Stimulated activated CD4-positive, alpha-beta T cell treated with anti-CD3 and anti-CD28 coated beads, Interleukin-1b, Interleukin-23, amount 100 ng/mL, for 48 hours (primary cell): ENCODE measurements around the gene CELA2B.
"Not testable (repeated sequence)": the region's sequence is repeated elsewhere in the genome, so short reads cannot be mapped to it uniquely, and the experiment has no call there.

ENCODE experiments used
- DNase-seq: peaks from one replicate; pipeline ENCODE4 v3.0.0-alpha.2; 2020

Gene CELA2B

DNA sequence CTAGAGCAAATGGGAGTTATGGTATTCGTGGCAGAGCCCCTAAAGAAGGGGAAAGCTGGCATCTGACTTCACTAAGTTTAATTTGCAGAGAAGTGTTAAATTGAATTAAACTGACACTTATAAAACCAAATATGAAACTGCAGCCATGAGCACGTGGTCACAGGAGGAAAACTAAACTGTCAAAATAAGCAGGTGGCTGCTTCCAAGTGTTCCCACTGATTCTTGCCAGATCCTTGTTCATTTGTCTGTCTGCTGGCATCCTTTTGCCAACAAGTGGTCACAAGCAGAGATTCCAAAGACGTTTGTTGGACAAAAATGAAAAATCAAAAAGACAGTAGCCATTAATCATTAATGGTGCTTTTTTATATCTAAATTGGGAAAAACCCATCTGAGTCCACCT lies 6.5 kb upstream of the CELA2B start:
- no peak for DNase-seq

DNA sequence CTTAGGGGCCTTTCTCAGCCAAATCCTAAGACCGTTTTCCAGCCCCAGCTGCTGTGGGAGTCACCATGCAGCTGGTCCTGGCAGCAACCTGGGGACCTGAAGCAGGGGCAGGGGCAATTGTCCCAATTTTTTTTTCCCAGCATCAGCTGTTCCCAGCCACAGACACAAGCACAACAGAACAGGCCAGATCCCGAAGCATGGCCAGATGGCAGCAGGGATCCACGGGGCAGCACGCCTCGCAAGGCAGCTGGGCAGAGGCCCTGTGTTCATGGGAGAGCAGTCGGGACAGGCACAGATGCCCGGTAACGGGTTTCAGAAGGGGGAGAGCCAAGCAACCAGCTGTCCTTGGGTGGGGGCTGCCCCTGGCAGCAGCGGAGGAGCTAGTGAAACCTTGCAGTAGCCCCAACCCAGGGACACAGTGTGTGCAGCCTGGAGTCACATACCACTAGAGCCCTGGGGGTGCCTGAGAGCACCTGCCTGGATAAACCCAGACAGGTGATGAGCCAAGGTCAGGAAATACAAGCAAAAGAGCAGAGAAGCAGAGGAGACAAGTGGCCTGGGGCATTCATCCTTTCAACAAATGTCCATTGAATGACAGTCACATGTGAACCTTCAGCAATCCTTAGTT lies 6.0 kb upstream of the CELA2B start:
- not testable (repeated sequence) for DNase-seq

DNA sequence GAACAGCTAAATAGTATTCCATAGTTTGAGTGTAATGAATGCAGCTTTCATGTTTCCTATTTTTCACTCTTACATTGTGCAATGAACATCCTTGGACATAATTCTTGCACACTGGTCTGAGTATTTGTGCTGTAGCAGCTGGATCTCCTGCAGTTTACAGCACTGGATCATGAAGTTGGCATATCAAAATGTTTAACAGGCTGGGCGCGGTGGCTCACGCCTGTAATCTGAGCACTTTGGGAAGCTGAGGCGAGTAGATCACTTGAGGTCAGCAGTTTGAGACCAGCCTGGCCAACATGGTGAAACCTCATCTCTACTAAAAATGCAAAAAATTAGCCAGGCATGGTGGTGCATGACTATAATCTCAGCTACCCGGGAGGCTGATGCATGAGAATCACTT lies 4.8 kb upstream of the CELA2B start:
- not testable (repeated sequence) for DNase-seq

DNA sequence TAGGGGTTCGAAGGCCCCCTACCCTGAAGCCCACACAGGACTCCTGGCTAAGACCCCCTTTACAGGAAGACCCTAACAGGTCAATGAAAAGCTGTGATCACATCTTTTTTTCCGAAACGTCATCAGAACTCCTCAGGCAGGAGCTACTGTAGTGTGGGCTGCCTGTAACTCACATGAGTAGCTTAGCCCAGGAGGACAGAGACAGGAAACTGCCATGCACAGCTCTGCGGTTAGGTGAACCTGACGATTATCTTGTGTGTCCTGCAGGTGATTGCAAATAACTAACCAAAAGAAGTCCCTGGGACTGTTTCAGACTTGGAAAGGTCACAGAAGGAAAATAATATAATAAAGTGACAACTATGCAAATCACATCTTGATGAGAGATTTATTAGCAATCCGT lies 4.2 kb upstream of the CELA2B start:
- DNase-seq = not testable (repeated sequence)

DNA sequence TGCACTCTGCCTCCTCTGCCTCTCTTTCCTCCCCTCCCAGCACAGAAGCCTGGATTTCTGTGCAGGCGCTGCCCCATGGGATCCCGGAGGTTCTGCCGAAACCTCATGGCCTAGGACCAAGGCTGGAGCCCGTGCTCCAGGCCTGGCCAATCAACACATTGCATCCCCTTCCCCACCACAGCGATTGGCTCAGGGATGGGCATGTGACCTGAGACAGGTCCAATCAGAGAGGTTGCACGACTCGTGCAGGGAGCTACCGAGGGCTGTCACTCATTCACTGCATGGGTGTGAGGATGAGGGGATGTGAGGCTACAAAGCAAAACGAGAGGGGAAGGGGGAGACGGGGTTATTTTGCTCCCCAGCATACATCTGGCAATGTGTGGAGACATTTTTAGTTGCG lies 3.3 kb upstream of the CELA2B start:
- DNase-seq = no peak

DNA sequence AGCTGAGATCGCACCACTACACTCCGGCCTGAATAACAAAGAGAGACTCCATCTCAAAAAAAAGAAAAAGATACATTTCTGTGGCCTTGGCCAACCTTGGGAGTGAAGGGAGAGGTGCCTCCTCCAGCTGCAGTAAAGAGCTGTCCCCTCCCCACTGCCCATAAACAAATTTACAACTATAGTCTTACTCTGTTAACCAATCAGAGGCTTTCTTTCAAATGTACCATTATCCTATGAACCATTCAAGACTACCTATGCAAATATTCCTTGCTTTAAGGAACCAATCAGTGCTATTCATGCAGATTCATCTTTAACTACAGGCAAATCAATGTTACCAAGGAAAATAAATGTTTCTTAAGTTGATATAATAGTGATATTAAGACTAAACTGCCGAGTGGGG lies 1.0 kb downstream of the CELA2B start:
- no peak for DNase-seq

DNA sequence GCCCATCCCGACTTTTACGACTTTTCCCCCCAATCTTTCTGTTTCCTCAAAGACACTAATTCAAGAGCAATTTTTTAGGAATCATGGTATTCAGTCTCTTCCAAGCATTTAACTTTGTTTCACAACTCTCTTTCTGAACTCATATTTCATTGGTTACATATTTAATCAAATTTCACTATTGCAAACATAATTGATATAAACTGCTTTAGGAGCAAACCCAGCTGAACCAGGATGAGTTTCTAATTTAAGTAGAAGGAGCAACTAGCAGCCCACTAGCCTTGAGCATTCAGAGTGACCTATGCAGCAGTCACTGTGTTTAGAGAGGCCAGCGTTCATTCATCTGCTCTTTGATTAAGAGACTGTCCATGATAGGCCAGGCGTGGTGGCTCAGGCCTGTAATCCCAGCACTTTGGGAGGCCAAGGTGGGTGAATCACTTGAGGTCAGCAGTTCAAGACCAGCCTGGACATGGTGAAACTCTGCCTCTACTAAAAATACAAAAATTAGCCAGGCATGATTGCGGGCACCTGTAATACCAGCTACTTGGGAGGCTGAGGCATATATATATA lies 1.8 kb downstream of the CELA2B start:
- DNase-seq = no peak

DNA sequence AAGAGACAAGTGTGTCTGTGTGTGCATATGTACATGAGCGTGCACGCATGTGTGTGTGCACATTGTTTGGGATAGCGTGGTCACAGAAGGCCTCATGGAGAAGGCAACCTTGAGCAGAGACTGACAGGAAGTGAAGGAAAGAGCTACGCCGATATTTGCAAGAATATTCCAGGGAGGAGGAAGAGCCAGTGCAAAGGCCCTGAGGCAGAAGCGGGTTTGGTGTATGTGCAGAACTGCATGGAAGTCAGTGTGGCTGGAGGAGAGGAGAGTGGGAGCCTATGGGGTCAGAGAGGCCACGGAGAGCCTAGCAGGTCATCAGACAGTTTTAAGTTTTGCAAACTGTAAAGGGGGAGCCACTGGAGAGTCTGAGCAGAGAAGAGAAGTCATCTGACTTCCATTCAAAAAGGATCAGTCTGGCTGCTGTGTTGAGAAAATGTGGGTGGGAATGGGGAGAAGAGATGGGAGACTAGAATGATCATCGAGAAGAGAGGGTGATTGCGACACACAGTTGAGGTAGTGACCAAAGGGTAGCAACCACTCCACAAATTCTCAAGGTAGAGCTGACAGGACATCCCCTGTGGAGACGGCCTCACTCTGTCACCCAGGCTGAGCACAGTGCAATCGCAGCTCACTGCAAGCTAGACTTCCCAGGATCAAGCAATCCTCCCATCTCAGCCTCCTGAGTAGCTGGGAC lies 3.9 kb downstream of the CELA2B start:
- DNase-seq = no peak

DNA sequence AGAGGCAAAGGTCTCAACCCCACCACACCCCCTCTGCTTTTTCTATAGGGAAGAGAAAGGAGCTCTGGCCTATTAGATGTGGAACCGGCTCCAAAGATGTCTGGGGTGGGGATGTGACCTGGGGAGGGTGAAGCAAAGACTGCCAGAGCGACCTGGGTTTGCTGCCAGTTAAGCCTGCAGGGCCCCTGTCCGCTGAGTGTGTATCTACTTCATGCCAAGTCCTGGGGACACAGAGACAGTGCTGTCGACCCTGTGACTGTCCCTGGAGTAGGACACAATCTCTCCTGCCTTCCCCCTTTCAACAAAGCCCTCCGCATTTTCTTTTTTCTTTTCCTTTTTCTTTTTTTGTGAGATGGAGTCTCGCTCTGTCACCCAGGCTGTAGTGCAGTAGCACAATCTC lies 6.6 kb downstream of the CELA2B start:
- not testable (repeated sequence) for DNase-seq

DNA sequence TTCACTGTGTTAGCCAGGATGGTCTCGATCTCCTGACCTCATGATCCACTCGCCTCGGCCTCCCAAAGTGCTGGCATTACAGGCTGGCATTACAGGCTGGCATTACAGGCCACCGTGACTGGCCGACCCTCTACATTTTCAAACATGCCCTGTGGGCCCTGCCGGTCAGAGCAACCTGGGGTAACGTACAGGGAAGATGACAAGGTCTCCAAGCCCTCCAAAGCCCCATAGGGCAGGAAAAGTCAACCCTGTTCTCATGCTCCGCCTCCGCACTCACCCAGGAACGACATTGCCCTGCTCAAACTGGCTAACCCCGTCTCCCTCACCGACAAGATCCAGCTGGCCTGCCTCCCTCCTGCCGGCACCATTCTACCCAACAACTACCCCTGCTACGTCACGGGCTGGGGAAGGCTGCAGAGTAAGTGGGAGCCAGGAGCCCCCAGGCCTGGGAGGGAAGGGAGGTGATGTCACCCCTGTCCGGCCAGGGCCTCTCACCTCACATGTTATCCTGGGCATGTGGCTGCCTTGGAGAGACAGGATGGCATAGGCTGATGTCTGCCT lies 7.2 kb downstream of the CELA2B start:
- DNase-seq = not testable (repeated sequence)

DNA sequence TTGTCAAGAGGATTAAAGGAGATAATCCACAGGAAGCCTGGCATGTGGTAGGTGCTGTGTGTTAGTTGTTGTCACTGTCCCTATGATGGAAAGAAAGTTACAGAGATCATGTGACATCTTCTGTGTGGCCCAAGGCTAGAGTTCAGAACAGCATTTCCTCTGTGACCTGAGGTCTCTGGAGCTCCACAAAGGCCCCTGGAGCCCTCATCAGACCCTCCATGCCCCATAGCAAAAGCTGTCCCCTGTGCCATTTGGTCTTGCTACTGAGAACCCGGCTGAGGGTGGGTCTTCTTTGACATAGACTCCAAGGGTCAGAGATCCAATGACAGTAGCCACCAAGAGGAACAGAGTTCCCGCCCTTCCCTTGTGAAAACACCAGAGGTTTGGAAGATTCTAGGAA lies 8.1 kb downstream of the CELA2B start:
- no peak for DNase-seq

DNA sequence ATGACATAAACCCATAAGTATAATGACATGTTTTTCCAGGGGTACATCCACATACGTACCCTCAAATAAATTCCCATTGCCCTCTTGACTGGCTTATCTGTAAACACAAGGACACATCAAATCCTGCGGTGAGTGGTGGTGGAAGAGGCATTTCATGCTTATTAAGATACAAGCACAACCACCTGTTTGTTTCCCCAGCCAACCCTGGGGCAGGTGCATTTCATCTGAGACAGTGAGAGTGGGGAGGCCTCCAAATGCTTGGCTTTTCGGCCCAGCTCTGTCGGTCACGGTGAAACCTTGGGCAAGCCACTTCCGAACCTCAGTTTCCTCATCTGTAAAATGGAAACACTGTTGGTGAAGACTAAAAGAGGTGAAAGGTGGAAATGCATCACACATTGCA lies 8.5 kb downstream of the CELA2B start:
- not testable (repeated sequence) for DNase-seq

DNA sequence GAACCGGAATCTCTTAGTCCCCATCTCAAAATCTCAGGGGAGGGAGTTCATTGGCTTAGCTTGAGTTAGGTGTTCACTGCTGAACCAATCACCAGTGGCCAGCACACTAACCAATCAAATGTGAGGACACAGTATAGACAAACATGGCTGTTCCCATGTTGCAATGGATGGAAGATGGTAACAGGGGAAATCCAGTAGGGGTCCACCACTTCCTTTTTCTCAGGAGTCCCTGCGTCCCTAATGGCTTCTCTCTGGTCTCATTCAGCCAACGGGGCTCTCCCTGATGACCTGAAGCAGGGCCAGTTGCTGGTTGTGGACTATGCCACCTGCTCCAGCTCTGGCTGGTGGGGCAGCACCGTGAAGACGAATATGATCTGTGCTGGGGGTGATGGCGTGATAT lies 9.7 kb downstream of the CELA2B start:
- DNase-seq = no peak

DNA sequence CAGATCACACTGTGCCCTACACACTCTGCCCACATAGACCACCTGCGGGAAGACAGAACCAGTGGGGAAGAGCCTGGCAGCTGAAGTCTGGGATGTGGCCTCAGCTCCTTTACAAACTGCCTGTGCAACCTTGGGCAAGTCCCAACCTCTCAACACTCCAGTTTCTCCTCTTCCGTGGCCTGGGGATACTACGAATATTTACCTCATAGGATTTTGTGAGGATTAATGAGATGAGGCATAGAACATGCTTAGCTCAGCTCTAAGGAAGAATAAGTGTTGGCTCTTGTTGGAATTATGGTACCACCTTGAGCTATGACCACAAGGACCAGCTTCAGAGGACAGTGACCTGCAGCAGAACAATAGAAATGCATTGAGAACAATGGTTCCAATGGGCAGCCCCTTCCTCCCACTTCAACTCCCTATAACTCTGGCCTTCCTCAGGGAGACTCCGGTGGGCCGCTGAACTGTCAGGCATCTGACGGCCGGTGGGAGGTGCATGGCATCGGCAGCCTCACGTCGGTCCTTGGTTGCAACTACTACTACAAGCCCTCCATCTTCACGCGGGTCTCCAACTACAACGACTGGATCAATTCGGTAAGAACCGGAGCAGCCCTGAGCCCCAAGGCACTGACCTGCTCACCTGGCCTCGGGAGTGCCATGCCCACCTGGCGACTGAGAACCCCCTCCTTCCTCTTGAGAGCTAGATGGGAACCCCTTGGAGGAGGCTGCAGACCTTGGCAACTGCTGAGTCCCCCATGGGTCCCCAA lies 11.1 kb downstream of the CELA2B start:
- not testable (repeated sequence) for DNase-seq

DNA sequence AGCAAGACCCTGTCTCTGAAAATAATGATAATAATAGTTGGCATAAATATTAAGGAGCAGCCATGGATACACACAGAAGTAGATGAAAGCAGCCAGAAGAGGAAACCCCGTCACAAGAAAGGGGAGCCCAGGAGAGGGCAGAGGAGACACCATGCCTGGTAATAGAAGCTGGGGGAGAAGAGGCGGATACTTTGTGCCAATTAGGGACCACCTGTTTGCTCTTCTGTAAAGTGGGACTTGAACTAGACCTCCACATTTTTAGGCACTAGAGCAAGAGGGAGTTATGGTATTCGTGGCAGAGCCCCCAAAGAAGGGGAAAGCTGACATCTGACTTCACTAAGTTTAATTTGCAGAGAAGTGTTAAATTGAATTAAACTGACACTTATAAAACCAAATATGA lies 12.5 kb downstream of the CELA2B start:
- no peak for DNase-seq

DNA sequence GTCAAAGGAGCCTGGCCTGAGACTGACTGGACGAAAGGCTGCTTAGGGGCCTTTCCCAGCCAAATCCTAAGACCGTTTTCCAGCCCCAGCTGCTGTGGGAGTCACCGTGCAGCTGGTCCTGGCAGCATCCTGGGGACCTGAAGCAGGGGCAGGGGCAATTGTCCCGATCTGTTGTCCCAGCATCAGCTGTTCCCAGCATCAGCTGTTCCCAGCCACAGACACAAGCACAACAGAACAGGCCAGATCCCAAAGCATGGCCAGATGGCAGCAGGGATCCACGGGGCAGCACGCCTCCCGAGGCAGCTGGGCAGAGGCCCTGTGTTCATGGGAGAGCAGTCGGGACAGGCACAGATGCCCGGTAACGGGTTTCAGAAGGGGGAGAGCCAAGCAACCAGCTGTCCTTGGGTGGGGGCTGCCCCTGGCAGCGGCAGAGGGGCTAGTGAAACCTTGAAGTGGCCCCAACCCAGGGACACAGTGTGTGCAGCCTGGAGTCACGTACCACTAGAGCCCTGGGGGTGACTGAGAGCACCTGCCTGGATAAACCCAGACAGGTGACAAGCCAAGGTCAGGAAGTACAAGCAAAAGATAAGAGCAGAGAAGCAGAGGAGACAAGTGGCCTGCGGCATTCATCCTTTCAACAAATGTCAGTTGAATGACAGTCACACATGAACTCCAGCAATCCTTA lies 13.3 kb downstream of the CELA2B start:
- DNase-seq = no peak

DNA sequence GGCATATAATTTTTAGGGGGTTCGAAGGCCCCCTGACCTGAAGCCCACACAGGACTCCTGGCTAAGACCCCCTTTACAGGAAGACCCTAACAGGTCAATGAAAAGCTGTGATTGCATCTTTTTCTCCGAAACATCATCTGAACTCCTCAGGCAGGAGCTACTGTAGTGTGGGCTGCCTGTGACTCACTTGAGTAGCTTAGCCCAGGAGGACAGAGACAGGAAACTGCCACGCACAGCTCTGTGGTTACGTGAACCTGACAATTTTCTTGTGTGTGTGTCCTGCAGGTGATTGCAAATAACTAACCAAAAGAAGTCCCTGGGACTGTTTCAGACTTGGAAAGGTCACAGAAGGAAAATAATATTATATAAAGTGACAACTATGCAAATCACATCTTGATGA lies 15.1 kb downstream of the CELA2B start:
- not testable (repeated sequence) for DNase-seq

DNA sequence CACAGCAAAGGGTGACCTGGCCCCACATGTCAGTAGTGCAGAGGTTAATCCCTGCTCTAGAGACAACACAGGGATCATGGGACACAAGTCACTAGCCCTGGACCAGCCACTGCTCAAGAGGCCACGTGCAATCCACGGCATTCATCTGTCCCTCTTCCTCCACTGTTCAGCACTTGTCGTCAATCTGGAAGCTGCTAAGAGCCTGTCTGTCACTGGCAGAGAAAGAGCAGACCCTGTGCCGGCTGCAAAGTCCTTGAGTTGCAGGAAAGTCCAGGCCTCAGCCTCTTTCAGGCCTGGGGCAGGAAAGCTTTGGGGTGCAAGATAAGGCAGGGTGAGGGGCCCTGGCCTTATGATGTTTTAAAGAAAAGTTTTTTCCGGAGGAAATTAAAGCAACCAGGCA lies 16.7 kb downstream of the CELA2B start:
- no peak for DNase-seq

DNA sequence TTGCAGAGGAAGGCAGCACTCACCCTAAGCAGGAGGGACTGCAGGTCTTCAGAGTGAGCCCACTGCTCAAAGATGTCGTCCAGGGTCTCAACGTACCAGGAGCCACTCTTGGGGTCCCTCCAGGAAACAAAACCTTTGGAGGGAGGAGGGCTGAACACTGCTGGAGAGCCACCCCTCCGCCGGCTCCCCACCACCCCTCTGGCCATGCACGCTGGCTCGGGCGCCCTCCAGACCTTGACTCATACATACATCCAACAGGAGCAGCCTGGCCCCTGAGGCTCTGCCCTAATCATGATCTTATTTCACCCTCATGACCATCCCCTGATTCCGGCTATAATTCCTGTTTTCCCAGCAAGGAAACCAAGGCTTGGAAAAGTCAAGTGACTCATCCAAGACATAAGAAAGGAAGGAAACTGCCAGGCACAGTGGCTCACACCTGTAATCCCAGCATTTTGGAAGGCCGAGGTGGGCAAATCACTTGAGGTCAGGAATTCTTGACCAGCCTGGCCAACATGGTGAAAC lies 18.0 kb downstream of the CELA2B start:
- no peak for DNase-seq

DNA sequence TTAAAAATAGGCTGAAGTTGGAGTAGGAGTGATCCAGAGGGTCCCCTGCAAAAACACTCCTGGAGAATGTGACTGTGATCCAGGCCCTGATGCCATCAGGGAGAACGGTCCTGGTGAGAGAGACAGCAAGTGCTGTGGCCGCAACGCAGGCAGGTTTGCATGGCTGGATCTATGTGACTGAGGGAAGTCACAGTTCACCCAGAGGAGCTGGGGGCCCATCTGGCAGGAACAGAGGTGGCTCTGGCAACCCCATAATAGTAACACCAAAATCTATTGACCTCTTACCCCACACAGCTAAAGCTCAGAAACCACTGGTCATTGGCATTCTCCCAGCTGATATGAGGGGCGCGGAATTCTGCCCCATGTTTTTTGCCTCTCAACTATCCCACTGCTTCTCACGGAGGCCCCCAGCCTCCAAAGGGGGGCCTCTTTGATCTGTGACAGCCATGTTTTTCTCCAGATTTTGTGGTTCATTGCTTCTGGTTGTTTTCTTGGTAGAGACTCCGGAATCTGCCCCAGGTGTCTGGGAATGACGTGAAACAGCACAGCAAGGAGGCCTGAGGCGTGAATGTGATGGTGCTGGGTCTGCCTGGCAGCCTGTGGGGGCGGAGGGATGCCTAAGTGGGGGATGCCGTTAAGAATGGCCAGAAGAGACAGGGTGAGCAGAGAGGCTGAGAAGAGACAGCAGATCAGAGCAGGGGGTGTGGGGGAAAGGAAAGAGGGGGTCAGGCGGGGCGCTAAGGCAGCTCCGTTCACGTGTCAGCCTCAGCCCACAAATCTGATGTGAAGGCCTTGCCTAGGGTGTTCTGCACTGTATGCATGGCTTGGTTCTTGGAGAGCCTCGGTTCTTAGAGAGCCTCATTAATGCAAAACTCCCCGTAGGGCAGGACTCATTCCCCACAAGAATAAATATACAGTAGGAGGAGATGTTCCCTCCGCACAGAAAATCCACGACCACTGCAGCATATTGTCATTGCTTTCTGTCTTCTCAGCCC lies 24.6 kb downstream of the CELA2B start:
- no peak for DNase-seq
